Esophagus muscularis mucosa (tissue), 4 donors: ENCODE measurements around the gene AAK1. TPM values are rescaled to one million over a fixed set of nuclear protein-coding genes. Genes with fewer than 3 reads are reported as not detected.

Source experiments
- DNase-seq: peaks from one replicate; pipeline ENCODE4 v3.0.0-alpha.2; 2017; ENCODE audit errors: extremely low spot score
- H3K27ac ChIP-seq, 4 donors: fragments of 200-600 bp; sonication (generic); replicated peaks in 1 of 4; 1 replicate in 3 of 4; 2 replicates in 1 of 4; pipeline ENCODE4 v1.5.1; 2016 to 2019; ENCODE audit warnings: mild to moderate bottlenecking in 1 of 4
- H3K27me3 ChIP-seq, 4 donors: fragments of 200-600 bp; sonication (generic); one replicate each; pipeline versions ENCODE4 v1.5.1 to v1.6.0; 2016 to 2019
- H3K36me3 ChIP-seq, 4 donors: fragments of 200-600 bp; sonication (generic); one replicate each; pipeline ENCODE4 v1.5.1; 2016 to 2019
- H3K4me1 ChIP-seq, 4 donors: fragments of 200-600 bp; sonication (generic); one replicate each; pipeline ENCODE4 v1.5.1; 2016 to 2019
- H3K4me3 ChIP-seq, 4 donors: fragments of 200-600 bp; sonication (generic); 1 replicate in 2 of 4; 2 replicates in 2 of 4; pipeline ENCODE4 v1.5.1; 2016 to 2019; ENCODE audit warnings: mild to moderate bottlenecking in 4 of 4, moderate library complexity in 1 of 4
- H3K9me3 ChIP-seq, 4 donors: fragments of 200-600 bp; sonication (generic); 1 replicate in 3 of 4; 2 replicates in 1 of 4; pipeline ENCODE4 v1.5.1; 2016 to 2019
- EP300 ChIP-seq: sonication (generic); formaldehyde crosslinking; IDR thresholded peaks from one replicate; pipeline ENCODE4 v1.6.1; 2017; ENCODE audit warnings: antibody characterized with exemption
- POLR2A ChIP-seq: fragments of 450-650 bp; IDR thresholded peaks from one replicate; pipeline ENCODE4 v1.6.1; 2017; ENCODE audit warnings: antibody characterized with exemption, moderate library complexity, mild to moderate bottlenecking, low read depth
- POLR2AphosphoS5 ChIP-seq, 2 donors: sonication (generic); formaldehyde crosslinking; IDR thresholded peaks; one replicate each; pipeline ENCODE4 v1.6.1; 2017; ENCODE audit warnings: antibody characterized with exemption in 2 of 2
- WGBS: methylation state at CpG from one replicate; pipeline ENCODE4 v1.1.5; 2018; 5-methylcytosine and 5-hydroxymethylcytosine counted together
- intact Hi-C: fragments of 100-400 bp; cut with DNase I; formaldehyde crosslinking; loops from one replicate; pipeline ENCODE4 v1.15.1; 2023
- total RNA-seq, 4 donors: library from RNA; depleted of rRNA; stranded (reverse); fragments of >200 nt; gene quantifications; one replicate each; pipeline versions ENCODE4 v1.1.0 to v1.2.1, GENCODE V29; 2016
- TF ChIP-seq, protein P1 (sequence below), 3 experiments: fragments of 200-600 bp in 2 of 3; fragments of 450-650 bp in 1 of 3; sonication (generic) in 2 of 3; IDR thresholded peaks; one replicate each; pipeline ENCODE4 v1.5.1; 2017 to 2019; ENCODE audit warnings: antibody characterized with exemption in 3 of 3, mild to moderate bottlenecking in 2 of 3, moderate library complexity in 1 of 3

The AAK1 gene
- total RNA-seq, 4 donors from 2014 or later = 27.8 to 53.2 (median 41.9) TPM

GRCh38 chr2:69461404-69461803, 182.1 kb downstream of the AAK1 start:
- no peaks in the 10 kb centered on the region for H3K27me3 ChIP-seq
- no peak overlapping the region for H3K27ac ChIP-seq
- H3K4me1 ChIP-seq = no peaks in the 10 kb centered on the region
- TF ChIP-seq POLR2AphosphoS5 (IDR thresholded peaks at IDR 0.05) (no peak), EP300 (no peak), POLR2A (no peak)
- TF ChIP-seq, protein P1, sequence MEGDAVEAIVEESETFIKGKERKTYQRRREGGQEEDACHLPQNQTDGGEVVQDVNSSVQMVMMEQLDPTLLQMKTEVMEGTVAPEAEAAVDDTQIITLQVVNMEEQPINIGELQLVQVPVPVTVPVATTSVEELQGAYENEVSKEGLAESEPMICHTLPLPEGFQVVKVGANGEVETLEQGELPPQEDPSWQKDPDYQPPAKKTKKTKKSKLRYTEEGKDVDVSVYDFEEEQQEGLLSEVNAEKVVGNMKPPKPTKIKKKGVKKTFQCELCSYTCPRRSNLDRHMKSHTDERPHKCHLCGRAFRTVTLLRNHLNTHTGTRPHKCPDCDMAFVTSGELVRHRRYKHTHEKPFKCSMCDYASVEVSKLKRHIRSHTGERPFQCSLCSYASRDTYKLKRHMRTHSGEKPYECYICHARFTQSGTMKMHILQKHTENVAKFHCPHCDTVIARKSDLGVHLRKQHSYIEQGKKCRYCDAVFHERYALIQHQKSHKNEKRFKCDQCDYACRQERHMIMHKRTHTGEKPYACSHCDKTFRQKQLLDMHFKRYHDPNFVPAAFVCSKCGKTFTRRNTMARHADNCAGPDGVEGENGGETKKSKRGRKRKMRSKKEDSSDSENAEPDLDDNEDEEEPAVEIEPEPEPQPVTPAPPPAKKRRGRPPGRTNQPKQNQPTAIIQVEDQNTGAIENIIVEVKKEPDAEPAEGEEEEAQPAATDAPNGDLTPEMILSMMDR (IDR thresholded peaks at IDR 0.05) = no peak
- peaks cover 0 to 18% (median 15%) of the 10 kb centered on the region in 4 donors for H3K36me3 ChIP-seq
- WGBS = 97% methylated on average over 6 of the region's 6 CpGs
- intact Hi-C loops = no loop called here
- H3K4me3 ChIP-seq = no peak overlapping the region
- DNase-seq = no peak
- no peaks in the 10 kb centered on the region for H3K9me3 ChIP-seq

DNA sequence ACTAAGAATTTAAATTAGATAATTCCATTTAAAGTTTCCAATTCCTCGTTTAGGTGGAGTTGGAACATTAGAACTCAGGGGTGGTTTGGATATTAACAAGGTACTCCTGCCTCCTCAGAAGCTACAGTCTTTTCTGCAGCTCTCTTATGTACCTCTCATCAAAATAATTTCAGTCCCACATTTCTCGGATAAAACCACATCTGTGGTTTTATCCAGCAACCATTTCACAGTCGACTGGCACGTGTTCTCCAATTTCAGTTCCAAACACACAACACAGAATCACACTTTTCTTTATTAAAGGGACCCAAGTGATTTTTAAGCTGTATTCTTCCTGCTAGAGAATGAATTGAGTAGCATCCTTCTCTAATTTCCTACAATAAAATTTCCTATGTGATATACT, 183.6 kb downstream of the AAK1 start:
- TF ChIP-seq POLR2AphosphoS5 (IDR thresholded peaks at IDR 0.05) (no peak), POLR2A (no peak), EP300 (no peak)
- TF ChIP-seq, protein P1 (IDR thresholded peaks at IDR 0.05) = no peak
- Histone ChIP-seq H3K4me1 (no peaks in the 10 kb centered on the region), H3K27me3 (no peaks in the 10 kb centered on the region), H3K36me3 (peaks cover 0 to 6% (median under 1%) of the 10 kb centered on the region in 4 donors), H3K27ac (no peak overlapping the region), H3K4me3 (no peak overlapping the region), H3K9me3 (no peaks in the 10 kb centered on the region)
- intact Hi-C loops = no loop called here
- 84% methylated on average over 4 of the region's 4 CpGs for WGBS
- DNase-seq = no peak

GRCh38 chr2:69456950-69457445, 186.5 kb downstream of the AAK1 start:
- intact Hi-C loops = no loop called here
- no peaks in the 10 kb centered on the region for H3K27me3 ChIP-seq
- no peaks in the 10 kb centered on the region for H3K9me3 ChIP-seq

DNA sequence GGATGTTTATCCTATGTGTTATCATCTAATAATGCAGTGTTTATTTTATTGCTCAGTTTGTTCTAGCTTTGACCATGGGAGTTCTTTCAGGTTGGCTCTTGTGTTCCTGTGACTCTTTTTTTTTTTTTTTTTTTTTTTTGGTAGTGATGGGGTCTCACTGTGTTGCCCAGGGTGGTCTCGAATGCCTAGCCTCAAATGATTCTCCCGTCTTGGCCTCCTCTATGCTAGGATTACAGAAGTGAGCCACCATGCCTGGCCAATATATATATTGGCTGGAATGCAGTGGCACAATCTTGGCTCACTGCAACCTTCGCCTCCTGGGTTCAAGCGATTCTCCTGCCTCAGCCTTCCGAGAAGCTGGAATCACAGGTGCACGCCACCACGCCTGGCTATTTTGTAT, 187.4 kb downstream of the AAK1 start:
- intact Hi-C loops = no loop called here
- no peak overlapping the region for H3K4me3 ChIP-seq
- no peaks in the 10 kb centered on the region for H3K9me3 ChIP-seq
- TF ChIP-seq, protein P1 (IDR thresholded peaks at IDR 0.05) = no peak
- TF ChIP-seq EP300 = no peak
- TF ChIP-seq POLR2A = no peak
- no peak for TF ChIP-seq POLR2AphosphoS5 (IDR thresholded peaks at IDR 0.05)
- H3K27me3 ChIP-seq = no peaks in the 10 kb centered on the region
- 94% methylated on average over 7 of the region's 7 CpGs for WGBS
- H3K27ac ChIP-seq = no peak overlapping the region
- no peaks in the 10 kb centered on the region for H3K36me3 ChIP-seq
- no peak for DNase-seq
- H3K4me1 ChIP-seq = no peaks in the 10 kb centered on the region

More at GRCh38 chr2:69456950-69457445, 186.5 kb downstream of the AAK1 start:
- no peak for DNase-seq
- H3K27ac ChIP-seq = no peak overlapping the region
- H3K36me3 ChIP-seq = no peaks in the 10 kb centered on the region
- TF ChIP-seq POLR2A (no peak), EP300 (no peak), POLR2AphosphoS5 (IDR thresholded peaks at IDR 0.05) (no peak)
- TF ChIP-seq, protein P1 (IDR thresholded peaks at IDR 0.05) = no peak
- no peak overlapping the region for H3K4me3 ChIP-seq
- H3K4me1 ChIP-seq = no peaks in the 10 kb centered on the region

GRCh38 chr2:69454976-69455375, 188.6 kb downstream of the AAK1 start:
- intact Hi-C loops = no loop called here
- Histone ChIP-seq H3K9me3 (no peaks in the 10 kb centered on the region), H3K4me3 (no peak overlapping the region), H3K27me3 (no peaks in the 10 kb centered on the region), H3K36me3 (no peaks in the 10 kb centered on the region), H3K4me1 (no peaks in the 10 kb centered on the region), H3K27ac (no peak overlapping the region)
- WGBS = 98% methylated on average over 2 of the region's 2 CpGs
- no peak for DNase-seq
- TF ChIP-seq POLR2A = no peak
- no peak for TF ChIP-seq EP300
- no peak for TF ChIP-seq POLR2AphosphoS5 (IDR thresholded peaks at IDR 0.05)
- TF ChIP-seq, protein P1 (IDR thresholded peaks at IDR 0.05) = no peak
